Measurements from ENCODE around the gene DCXR. TPM values are rescaled to one million over a fixed set of nuclear protein-coding genes. Genes with fewer than 3 reads are reported as not detected.

Gene DCXR
- polyA plus RNA-seq, 4 donors, result 79.6 to 138 (median 86.5) TPM

DNA sequence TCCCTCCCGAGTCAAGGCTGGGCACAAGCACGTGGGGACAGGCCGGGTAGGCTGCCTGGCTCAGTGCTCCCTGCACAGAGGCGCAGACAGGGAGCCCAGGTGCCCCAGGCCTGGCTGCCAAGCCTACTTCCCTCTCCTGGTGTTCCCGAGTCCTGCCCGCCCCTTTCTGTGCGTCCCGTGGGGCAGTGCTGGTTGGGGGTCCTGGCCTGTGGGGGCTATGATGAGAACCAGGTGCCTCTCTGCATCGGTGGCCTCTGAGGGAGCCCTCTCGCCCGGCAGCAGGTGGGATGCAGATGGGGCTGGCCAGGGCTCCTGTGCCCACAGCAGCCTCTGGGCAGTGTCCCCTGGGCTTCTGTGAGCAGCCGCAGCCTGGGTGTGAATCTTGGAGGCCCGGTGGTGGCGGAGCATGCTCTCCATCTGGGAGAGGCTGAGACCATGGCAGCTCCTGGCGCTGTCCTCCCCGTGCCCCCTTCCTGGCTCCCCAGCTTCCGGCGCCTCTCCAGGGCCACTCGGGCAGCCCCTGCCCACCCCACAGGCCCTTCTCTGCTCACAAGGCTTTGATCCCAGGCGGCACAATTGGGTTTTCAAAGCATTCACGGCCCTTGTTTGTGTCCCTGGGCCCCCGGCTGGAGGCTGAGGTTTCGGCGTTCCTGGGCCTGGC lies 22.1 kb downstream of the DCXR start:
- DNase-seq (ENCODE audit: low read depth in 4 of 4, low spot score in 2 of 4), result no peak

DNA sequence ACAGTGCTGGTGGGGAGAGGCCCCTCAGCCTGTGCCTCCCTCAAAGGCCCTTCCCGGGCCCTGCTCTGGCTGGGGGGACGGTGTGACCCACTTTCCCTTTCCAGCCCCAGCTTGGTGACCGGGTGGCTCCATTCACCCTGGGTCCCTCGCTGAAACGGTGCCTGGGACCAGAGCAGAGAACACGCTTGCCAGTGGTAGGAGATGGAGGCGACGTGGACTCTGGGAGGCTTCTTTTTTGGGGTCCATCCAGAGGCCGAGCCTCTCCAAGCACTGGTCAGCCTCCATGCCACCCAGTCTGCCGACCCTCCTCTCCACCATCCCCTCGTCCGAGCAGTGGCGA lies 22.6 kb downstream of the DCXR start:
- DNase-seq (ENCODE audit: low read depth in 4 of 4, low spot score in 2 of 4), result no peak

DNA sequence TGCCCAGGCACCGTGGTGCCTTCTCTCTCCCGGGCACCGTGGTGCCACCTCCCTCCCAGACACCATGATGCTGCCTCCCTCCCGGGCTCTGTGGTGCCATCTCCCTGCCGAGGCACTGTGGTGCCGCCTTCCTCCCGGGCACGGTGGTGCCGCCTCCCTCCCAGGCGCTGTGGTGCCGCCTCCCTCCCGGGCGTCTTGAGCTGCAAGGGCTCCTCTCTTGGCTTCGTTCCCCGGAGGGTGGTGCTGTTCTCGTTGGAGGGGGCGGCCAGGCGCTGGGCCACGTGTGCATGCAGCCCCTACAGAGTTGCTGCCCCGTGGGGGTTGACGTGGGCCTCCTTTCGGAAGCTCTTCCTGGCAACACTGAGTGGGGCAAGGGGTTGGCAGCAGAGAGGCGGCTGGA lies 23.1 kb downstream of the DCXR start:
- DNase-seq (ENCODE audit: low read depth in 4 of 4, low spot score in 2 of 4), result no peak

DNA sequence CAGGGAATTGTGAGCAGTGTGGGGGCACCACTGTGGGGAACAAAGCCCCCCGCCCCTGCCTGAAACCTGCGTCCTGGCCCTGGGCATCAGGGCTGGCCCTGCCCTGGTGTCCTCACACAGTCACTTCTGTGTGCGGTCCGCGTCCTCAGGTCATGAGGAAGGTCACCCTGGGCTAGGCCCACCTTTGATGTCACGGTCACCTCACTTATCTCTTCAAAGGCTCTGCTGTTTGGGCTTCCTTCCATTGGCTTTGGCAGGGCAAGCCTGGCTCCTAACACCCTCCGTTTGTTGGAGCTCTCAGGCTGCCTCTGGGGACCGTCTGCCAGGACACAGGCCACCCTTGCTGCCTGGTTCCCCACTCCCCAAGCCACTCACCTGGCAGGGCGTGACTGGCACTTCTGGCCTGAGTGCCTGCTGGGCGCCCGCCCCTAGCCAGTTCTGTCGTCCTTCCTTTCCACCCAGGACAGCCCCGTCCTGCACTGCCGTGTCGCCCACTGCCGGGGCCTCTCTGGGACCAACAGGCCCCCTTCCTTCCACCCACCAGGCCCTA lies 23.6 kb downstream of the DCXR start:
- no peak for DNase-seq (ENCODE audit: low read depth in 4 of 4, low spot score in 2 of 4)

DNA sequence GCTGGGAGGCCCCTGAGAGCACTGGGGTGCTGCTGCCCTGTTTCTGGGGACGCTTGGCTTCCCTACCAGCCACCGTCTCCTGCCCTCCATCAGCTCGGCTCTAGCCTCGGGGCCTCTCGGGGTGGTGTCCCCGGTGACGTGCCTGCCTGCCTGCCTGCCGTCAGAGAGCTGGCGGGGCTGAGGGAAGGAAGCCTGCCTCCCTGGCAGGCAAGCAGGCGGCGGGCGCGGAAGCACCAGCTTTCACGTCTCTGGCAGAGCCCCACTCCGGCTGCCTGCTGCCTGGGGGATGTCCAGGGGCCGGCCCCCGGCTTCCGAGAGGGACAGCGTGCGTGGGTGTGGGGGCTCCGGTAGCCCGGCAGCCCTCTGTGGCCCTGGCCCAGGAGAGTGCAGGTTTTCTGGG lies 24.2 kb downstream of the DCXR start:
- no peak for DNase-seq (ENCODE audit: low read depth in 4 of 4, low spot score in 2 of 4)

DNA sequence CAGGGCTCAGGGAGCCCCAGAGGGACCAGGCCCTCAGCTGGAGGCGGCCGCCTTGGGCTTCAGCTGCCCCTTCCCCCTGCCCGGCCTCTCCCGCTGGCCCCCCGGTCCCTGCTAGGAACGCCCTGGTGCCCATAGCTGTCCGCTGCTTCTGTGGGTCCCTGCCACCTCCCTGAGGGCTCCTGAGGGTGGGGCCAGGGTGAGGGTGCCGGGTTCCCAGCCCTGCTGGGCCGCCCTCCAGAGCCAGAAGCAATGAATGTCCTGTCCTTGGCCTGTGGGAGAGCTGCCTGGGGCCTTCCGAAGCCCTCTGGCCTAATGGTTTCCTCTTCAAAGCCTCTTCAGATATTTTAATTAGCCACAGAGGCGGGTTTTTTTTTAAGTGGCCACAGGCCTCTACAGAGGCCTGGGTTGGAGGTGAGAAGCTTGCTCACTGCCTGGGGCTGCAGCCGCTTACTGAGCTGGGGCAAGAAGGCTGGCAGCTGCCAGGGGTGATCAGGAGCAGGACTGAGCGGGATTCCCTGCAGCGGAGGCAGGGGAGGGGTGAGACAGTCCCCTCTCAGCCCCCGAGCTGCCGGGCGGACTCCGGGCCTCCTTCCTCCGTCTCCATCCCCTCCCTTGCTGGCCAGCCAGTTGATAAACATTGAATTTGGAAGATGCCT lies 24.7 kb downstream of the DCXR start:
- no peak for DNase-seq (ENCODE audit: low read depth in 4 of 4, low spot score in 2 of 4)

DNA sequence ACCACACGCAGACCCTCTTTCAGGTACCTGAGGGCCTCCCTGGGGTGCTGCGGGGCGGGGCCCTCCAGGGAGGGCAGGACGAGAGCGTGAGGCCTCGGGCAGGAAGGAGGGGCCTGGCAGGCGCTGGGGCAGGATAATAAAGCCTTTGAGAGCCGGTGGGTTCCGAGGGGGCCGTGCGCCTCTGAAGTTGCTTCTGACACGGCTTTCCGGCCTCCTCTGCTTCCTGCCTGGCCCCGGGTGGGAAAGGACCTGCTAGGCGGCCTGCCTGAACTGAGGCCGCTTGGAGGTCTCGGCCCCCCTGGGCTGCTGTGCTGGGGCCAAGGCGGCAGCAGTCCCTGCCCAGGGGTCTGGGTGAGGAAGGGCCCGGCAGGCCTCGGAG lies 25.2 kb downstream of the DCXR start:
- DNase-seq (ENCODE audit: low read depth in 4 of 4, low spot score in 2 of 4), result no peak

DNA sequence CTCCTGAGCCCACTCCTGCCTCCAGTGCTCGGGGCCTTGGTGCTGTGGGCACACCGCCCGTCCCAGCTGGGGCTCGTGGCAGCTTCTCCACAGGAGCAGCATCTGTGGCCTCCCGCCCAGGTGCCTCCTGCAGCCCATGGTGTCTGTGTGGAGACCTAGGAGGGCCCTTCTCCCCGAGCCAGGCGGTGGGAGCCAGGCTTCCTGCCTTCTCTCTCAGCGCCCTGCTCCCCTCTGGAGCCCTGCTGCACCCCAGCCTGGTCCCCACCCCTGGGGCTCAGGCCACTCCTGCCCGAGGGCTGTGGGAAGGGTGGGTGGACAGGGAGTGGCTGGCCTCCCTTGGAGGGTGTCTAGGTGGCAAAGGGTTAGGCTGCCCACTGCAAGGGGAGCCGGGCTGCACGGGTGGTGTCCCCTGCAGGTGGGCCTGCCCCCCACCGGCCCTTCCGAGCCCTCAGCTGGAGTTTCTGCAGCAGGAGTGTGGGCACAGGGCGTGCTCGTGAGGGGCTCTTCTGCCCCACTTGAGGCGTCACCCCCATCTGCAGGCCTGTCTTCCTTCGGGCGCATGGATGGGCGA lies 25.8 kb downstream of the DCXR start:
- DNase-seq (ENCODE audit: low read depth in 4 of 4, low spot score in 2 of 4), result no peak

DNA sequence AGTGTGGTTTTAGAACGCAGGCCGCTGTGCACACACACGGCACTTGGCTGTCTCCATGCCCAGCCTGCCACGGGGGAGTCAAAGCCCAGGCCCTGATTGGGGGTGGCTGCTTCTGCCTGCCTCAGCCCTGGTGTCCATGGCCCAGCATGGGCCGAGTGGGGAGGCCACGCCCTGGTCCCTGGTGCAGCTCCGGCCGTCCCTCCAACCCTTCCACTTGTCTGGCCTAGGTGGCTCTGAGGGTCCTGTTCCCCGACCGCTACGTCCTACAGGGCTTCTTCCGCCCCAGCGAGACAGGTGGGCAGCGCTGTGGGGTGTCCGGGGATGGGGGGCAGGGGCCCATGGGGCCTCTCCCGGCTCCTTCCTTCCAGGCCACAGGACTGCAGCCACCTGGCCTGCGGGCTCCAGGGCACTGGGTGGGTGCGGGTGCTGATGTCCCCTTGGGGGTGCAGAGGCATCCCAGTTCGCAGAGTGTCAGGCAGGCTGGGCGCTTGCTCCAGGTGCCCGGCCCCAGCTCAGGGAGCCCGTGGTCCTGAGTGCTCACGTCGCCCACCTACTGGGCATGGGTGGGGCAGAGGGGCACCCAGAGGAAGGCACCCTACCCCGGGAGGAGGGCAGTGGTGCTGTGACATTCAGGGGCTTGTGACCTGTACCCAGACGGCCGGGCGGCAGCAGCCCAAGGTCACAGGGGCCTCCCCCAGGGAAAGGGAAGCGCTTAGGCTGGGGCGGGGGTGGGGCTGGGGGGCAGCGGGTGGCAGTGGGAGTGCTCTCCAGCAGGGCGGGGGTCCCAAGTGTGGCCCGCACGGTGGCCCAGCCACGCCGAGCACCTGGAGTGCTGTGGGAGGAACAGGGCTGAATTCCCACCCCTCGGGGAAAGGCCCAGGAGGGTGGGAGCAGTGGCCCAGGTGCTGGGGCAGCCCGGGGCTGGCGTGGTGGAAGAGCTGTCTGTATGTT lies 26.6 kb downstream of the DCXR start:
- DNase-seq (ENCODE audit: low read depth in 4 of 4, low spot score in 2 of 4), result no peak

DNA sequence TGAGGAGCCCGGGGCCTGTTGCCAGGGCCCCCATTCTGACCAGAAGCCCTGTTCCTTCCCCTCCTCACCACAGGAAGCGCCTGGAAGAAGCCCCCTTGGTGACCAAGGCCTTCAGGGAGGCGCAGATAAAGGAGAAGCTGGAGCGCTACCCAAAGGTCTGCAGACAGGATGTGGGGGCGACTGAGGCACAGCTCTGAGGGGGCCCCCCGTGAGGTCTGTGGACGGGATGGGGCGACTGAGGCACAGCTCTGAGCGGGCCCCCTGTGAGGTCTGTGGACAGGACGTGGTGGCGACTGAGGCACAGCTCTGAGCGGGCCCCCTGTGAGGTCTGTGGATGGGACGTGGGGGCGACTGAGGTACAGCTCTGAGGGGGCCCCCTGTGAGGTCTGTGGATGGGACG lies 28.1 kb downstream of the DCXR start:
- DNase-seq (ENCODE audit: low read depth in 4 of 4, low spot score in 2 of 4), result no peak

DNA sequence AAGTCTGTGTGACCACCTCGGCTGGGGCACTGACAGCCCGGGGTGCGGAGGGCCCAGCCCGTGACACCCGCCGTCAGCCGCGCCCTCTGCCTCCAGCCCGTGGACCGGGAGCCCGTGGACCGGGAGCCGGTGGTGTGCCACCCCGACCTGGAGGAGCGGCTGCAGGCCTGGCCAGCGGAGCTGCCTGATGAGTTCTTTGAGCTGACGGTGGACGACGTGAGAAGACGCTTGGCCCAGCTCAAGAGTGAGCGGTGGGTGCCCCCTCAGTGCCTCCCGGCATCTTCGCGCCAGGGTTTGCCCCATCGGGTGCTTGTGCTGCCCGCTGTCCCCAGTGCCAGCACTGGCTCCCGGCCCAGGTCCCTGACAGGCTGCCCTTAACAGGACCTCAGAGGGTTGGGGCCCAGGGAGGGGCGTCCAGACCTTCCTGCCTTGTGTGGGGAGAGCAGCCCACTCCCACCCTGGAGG lies 28.5 kb downstream of the DCXR start:
- no peak for DNase-seq (ENCODE audit: low read depth in 4 of 4, low spot score in 2 of 4)

DNA sequence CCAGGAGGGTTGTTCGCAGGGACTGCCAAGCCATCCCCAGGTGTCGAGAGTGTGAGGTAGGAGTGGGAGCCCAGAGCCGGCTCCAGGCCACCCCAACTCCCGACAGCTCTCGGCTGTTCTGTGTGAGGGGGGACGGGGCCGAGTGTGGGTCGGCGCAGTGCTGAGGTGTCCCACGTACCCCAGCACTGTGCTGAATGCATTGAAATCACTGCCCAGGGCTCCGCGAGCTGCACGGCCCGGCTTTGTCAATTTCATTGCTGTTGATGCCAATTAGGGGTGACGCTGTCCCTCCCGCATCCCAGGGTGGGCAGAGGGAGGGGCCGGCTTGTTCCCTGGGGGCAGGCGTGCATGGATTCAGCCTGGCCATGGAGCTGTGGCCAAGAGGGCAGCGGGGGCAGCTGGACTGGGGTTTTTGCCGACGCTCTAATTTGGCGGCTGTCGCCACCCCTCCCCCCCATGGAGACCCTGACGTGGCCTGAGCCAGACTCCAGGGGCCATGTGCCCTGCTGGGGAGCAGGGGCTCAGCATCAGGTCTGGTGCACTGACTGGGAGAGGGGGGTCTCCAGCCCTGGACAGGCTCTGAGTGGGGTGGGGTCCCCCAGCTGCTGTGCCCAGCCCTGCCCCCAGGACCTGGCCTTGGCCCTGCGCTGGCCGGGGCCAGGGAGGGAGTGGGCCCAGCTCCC lies 29.1 kb downstream of the DCXR start:
- DNase-seq (ENCODE audit: low read depth in 4 of 4, low spot score in 2 of 4), result no peak

DNA sequence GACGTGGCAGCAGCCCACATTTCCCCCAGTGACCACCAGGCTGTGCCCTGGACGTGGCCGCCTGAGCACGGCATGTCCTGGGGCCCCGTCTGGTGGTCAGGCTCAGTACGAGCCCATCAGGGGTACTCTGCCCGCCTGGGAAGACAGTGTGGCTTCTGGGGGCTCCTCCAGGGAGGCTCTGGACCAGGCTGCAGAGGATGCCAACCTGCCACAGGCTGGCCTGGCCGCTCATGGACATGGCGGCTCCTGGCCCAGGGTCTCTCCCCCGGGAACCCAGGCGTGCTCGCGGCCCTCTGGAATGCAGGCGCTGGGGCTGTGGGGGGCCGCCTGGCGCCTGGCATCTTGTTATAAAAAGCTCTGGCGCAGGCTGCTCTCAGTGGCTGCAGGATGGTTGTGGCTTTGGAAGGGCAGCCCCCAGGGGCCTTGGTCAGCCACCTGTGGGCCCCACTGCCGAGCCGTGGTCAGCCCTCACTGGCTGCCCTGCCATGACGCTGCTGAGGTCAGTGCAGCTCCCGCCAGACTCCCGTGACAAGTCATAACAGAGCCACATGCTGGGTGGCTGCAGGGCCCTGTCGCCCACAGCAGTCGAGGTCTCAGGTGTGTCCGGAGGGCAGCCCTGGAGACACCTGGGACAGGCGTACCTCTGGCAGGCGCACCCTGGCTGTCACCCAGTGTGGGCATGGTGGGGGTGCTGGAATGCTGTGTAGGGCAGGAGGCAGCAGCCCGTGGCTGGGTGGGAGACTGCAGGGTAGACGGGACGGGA lies 29.8 kb downstream of the DCXR start:
- DNase-seq (ENCODE audit: low read depth in 4 of 4, low spot score in 2 of 4), result no peak

DNA sequence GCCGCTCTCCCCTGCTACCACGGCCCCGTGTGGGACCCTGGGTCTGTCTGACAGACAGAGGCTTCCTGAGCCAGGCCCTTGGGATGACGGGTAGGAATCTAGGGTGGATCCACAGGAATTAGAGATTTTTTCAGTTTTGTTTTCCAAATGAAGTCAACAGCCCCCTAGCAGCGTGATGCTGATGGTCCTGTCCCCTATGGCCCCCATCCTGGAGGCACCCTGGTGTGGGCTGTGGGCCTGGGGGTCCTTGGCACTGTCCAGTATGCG lies 30.3 kb downstream of the DCXR start:
- DNase-seq (ENCODE audit: low read depth in 4 of 4, low spot score in 2 of 4), result no peak

DNA sequence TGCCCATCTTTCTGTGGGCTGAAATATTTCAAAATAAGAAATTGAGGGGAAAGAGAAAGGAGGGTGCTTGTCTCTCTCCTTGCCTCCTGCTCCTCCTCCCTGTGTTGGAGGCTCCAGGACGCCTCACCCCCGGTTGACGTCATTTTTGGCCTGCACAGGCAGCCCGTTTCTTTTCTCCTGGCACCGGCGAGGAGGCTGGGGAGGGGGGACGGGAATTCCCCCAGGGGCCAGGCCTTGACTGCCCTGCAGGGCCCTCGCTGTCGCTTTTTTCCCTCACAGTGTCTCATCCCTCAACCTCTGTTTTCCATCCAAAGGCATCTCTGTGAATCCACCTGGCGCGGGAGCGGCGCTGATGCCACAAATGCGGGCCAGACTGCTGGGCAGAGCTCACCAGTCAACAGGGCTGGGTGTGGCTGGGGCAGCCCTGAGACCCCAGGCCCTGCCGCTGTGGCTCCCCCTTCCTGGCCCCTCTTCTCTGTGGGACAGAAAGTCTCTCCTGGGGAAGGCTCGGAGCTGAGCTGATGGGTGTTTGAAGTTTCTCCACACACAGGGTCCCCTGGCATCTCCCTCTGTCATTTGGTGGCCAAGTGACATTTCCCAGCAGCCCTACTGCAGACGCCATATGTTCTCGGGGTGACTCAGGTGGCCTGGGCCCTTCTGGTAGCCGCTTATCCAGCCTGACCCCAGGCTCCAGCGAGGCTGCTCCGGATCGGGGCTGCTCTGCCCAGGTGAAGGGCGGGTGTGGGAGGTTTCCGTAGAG lies 30.8 kb downstream of the DCXR start:
- no peak for DNase-seq (ENCODE audit: low read depth in 4 of 4, low spot score in 2 of 4)

DNA sequence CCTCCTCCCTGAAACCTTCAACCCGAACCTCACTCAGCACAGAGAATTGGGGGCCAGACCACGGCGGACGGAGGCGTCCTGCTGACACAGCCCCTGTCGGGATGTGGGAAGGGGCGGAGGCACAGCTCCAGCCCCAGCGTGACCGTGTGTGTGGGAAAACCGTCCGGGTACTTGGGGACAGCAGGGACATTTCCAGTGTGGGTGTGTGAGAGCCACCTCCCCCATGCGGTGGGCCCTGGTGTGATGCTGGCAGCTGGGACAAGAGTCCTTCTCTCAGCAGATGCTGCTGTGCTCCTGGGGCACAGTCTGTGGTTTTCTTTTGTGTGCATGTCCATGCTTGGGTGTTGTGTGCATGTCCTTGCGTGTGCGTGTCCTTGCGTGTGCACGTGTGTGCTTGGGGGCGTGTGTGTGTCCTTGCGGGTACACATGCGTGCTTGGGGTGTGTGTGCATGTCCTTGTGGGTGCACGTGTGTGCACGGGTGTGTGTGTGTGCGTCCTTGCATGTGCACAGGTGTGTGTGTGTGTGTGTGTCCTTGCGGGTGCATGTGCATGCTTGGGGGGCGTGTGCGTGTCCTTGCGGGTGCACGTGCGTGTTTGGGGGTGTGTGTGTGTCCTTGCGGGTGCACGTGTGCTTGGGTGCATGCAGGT lies 31.7 kb downstream of the DCXR start:
- no peak for DNase-seq (ENCODE audit: low read depth in 4 of 4, low spot score in 2 of 4)

DNA sequence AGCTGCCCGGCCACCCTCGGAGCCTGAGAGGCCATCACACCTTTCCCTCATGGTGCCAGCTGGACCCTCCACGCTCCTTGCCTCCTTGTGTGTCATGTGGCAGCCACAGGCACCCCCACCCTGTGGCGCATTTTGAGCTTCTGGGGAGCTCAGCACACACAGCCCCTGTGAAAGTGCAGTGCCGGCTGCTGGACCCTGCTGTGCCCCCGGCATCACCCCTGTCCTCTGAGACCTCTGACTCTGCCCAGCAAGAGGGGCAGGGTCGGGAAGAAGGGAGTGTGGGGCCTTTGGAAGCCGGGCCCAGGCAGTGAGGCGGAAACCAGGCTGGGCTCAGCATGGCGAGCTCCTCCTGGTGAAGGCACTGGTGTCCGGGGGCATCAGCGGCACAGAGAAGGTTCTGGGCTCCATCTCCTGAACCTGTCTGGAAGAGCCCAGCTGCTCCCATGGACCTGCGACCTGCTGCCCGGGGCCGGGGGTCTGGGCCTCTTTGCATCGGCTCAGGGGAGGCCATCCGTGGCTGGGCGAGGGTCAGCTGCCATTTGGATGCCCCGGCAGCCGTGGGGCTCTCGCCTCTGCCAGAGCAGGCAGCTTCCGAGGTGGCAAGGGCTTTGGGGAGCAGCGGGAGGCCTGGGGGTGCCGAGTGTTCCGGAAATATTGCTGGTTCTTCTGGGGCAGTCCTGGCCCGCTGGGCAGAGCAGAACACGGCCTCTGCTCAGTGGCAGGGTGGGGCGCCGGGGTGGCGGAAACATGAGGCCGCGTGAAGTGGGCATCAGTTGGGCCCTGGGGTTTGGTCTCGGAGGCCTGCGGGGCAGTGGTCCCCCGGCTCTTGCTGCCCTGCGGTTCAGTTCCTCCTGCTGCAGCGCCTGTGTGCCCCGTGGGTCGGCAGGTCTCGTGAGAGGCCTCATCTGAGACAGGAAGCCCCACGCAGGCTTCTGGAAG lies 32.7 kb downstream of the DCXR start:
- no peak for DNase-seq (ENCODE audit: low read depth in 4 of 4, low spot score in 2 of 4)

Measured in left renal cortex interstitium (tissue), 4 donors.